Measurements from ENCODE around the gene ZSWIM4. TPM values are rescaled to one million over a fixed set of nuclear protein-coding genes. Genes with fewer than 3 reads are reported as not detected.

ZSWIM4 gene
- polyA plus RNA-seq, 1 of the 3 experiments (the other 2 are of a cell fraction) = 4.7 TPM

DNA sequence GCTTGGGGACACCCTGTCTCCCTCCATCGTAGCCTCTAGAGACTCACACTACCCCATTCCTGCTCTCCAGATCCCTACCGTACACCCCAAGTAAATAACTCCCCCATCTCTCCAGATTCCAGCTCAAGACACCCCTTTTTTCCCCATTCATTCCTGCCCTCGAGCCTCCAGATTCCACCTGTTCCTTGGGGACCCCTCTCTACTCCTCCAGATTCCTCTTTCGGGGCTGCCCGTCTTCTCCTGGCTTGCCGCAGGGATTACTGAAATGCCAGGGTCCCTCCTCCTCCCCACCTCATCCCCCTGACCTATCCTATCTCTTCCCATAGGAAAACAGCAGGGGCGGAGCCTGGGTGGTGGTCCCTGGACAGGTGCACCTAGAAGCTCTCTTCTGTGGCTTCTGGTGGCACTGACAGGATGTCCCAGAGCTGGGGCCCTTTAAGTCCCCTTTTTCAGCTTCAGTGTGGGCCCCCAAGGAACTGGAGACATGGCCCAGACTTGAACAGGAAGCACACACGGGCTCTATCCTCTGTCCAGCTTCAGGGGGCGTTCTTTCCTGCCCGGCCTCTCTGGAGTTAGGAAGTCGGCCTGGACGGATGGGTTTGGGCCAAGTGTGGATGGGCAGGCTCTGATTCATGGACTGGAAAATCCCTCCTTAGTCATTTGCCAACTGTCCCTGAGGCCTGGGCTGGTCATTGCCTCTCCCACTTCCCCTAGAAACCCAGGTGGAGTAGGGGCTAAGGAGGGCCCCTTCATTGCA lies 1.2 kb downstream of the ZSWIM4 start (continued):
- TF ChIP-seq JUND (IDR thresholded peaks at IDR 0.05) (peak; percentile 54; the same call in 1 of the 2 replicates), TCF12 (IDR thresholded peaks at IDR 0.05) (peak; percentile 57), NFIC (IDR thresholded peaks at IDR 0.05; ENCODE audit: borderline replicate concordance) (peak; percentile 86), FOXJ3 (CRISPR knock-in tag; IDR thresholded peaks at IDR 0.05) (no peak), RFX5 (IDR thresholded peaks at IDR 0.05; ENCODE audit: low read length) (no peak), POLR2AphosphoS5 (IDR thresholded peaks at IDR 0.05; ENCODE audit: low read depth, low read length) (0 out of 2 replicates have a peak, but pooled peaks have one; percentile 23), FOSL2 (IDR thresholded peaks at IDR 0.05; ENCODE audit: borderline replicate concordance, low read depth) (peak; percentile 80; the same call in 1 of the 2 replicates), EZH2phosphoT487 (IDR thresholded peaks at IDR 0.05; ENCODE audit: borderline replicate concordance, low read depth) (no peak)
- TF ChIP-seq, protein P1, sequence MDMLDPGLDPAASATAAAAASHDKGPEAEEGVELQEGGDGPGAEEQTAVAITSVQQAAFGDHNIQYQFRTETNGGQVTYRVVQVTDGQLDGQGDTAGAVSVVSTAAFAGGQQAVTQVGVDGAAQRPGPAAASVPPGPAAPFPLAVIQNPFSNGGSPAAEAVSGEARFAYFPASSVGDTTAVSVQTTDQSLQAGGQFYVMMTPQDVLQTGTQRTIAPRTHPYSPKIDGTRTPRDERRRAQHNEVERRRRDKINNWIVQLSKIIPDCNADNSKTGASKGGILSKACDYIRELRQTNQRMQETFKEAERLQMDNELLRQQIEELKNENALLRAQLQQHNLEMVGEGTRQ (IDR thresholded peaks at IDR 0.05; ENCODE audit: borderline replicate concordance, low read depth, low read length) = no peak
- TF ChIP-seq, protein P2, sequence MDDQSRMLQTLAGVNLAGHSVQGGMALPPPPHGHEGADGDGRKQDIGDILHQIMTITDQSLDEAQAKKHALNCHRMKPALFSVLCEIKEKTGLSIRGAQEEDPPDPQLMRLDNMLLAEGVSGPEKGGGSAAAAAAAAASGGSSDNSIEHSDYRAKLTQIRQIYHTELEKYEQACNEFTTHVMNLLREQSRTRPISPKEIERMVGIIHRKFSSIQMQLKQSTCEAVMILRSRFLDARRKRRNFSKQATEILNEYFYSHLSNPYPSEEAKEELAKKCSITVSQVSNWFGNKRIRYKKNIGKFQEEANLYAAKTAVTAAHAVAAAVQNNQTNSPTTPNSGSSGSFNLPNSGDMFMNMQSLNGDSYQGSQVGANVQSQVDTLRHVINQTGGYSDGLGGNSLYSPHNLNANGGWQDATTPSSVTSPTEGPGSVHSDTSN (IDR thresholded peaks at IDR 0.05) = peak; percentile 59; the same call in 1 of the 2 replicates

DNA sequence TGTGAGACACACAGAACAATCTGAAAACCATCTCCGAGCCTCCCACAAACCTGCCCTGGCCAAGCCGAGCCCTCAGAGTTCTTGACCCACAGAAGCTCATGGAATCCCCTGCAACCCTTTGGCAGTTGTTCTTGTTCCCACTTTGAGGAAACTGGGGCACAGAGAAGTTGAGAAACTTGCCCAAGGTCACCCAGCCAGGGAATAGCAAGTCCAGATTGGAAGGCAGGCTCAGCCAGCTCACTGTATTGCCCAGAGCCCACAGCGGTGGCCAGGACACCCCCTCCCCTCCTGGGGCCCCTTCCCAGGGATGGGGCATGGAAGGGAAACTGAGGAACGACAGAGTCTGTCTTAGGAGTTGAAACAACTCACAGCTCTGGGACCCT lies 1.8 kb downstream of the ZSWIM4 start:
- peaks cover 24% of the 10 kb centered on the region for H3F3A ChIP-seq (replicated peaks; ENCODE audit: insufficient read depth)
- H3K4me2 ChIP-seq = peak overlapping the region; percentile 89
- H3K9ac ChIP-seq = peak overlapping the region; percentile 79
- peaks cover 3% of the 10 kb centered on the region; the same call in 1 of the 2 replicates for H4K20me1 ChIP-seq (ENCODE audit: insufficient read depth)
- no peaks in the 10 kb centered on the region for H3K9me3 ChIP-seq
- peak overlapping the region; percentile 78 to 92 for H3K27ac ChIP-seq (ENCODE audit: low read depth in 2 of 2, low read length in 1 of 2)
- H3K27me3 ChIP-seq (ENCODE audit: insufficient read depth) = no peaks in the 10 kb centered on the region
- ChIA-PET POLR2A (no interaction called here), CTCF (interaction anchor here (0.9 to 2.6 kb wide), 6 partner anchors 12 to 277 kb away, joined by 3 to 13 read pairs (median 5); no protein-coding TSS in a partner anchor)
- no peak overlapping the region for H2AFZ ChIP-seq (ENCODE audit: low read depth)
- no peak for DNase-seq
- H3K4me1 ChIP-seq (ENCODE audit: control insufficient read depth in 1 of 2, insufficient read depth in 2 of 2, low read depth in 1 of 2, low read length in 1 of 2) = peaks cover 15 to 18% of the 10 kb centered on the region in 2 experiments; a peak in 3 of 4 replicates
- no peaks in the 10 kb centered on the region for H3K9me2 ChIP-seq
- peaks cover 45% of the 10 kb centered on the region for H3K79me2 ChIP-seq (ENCODE audit: insufficient read depth)
- 15% methylated on average over 3 of the region's 4 CpGs for WGBS (ENCODE audit: low lambda C conversion rate)
- H3K36me3 ChIP-seq (replicated peaks in 1 of 2; ENCODE audit: control insufficient read depth in 1 of 2, insufficient read depth in 2 of 2, low read length in 1 of 2) = peaks cover 3 to 8% of the 10 kb centered on the region in 2 experiments
- peak overlapping the region; percentile 75 for H3K4me3 ChIP-seq (ENCODE audit: low read depth in 2 of 2, low read length in 1 of 2)
- TF ChIP-seq GABPA (IDR thresholded peaks at IDR 0.05; ENCODE audit: low read depth) (no peak), GATA2 (CRISPR knock-in tag; IDR thresholded peaks at IDR 0.05) (no peak), EP300 (IDR thresholded peaks at IDR 0.05; ENCODE audit: borderline replicate concordance in 1 of 2, low read depth in 1 of 2, low read length in 1 of 2) (no peak), YY1 (IDR thresholded peaks at IDR 0.05; ENCODE audit: low read depth) (no peak), MEF2A (IDR thresholded peaks at IDR 0.05; ENCODE audit: borderline replicate concordance, low read depth) (no peak), JUND (IDR thresholded peaks at IDR 0.05) (no peak), ELF1 (IDR thresholded peaks at IDR 0.05) (no peak), RCOR1 (IDR thresholded peaks at IDR 0.05; ENCODE audit: low read length) (no peak), POLR2AphosphoS5 (IDR thresholded peaks at IDR 0.05; ENCODE audit: low read depth, low read length) (no peak), FOXJ3 (CRISPR knock-in tag; IDR thresholded peaks at IDR 0.05) (no peak), RFX5 (IDR thresholded peaks at IDR 0.05; ENCODE audit: low read length) (no peak), EZH2phosphoT487 (IDR thresholded peaks at IDR 0.05; ENCODE audit: borderline replicate concordance, low read depth) (no peak), TAF1 (IDR thresholded peaks at IDR 0.05; ENCODE audit: borderline replicate concordance, low read depth, low read length) (no peak)
- TF ChIP-seq, protein P2 (IDR thresholded peaks at IDR 0.05) = no peak
- TF ChIP-seq, protein P1 (IDR thresholded peaks at IDR 0.05; ENCODE audit: borderline replicate concordance, low read depth, low read length) = no peak
- TF ChIP-seq, protein P3, sequence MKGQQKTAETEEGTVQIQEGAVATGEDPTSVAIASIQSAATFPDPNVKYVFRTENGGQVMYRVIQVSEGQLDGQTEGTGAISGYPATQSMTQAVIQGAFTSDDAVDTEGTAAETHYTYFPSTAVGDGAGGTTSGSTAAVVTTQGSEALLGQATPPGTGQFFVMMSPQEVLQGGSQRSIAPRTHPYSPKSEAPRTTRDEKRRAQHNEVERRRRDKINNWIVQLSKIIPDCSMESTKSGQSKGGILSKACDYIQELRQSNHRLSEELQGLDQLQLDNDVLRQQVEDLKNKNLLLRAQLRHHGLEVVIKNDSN (IDR thresholded peaks at IDR 0.05; ENCODE audit: borderline replicate concordance, low read depth) = no peak
- TF ChIP-seq, protein P4, sequence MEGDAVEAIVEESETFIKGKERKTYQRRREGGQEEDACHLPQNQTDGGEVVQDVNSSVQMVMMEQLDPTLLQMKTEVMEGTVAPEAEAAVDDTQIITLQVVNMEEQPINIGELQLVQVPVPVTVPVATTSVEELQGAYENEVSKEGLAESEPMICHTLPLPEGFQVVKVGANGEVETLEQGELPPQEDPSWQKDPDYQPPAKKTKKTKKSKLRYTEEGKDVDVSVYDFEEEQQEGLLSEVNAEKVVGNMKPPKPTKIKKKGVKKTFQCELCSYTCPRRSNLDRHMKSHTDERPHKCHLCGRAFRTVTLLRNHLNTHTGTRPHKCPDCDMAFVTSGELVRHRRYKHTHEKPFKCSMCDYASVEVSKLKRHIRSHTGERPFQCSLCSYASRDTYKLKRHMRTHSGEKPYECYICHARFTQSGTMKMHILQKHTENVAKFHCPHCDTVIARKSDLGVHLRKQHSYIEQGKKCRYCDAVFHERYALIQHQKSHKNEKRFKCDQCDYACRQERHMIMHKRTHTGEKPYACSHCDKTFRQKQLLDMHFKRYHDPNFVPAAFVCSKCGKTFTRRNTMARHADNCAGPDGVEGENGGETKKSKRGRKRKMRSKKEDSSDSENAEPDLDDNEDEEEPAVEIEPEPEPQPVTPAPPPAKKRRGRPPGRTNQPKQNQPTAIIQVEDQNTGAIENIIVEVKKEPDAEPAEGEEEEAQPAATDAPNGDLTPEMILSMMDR (IDR thresholded peaks at IDR 0.05) = no peak
- TF ChIP-seq, protein P5, sequence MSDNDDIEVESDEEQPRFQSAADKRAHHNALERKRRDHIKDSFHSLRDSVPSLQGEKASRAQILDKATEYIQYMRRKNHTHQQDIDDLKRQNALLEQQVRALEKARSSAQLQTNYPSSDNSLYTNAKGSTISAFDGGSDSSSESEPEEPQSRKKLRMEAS (IDR thresholded peaks at IDR 0.05; ENCODE audit: low read depth) = no peak

All from SK-N-SH (cell line).